WTC11 (cell line): ENCODE data around the gene KLRF2. TPM values are rescaled to one million over a fixed set of nuclear protein-coding genes. Genes with fewer than 3 reads are reported as not detected.

Experiments
- ATAC-seq: fragments of 200-7000 bp; cut with Tn5 transposase; 2 replicates; pipeline ENCODE4 v1.10.0; 2021; ENCODE audit warnings: mild to moderate bottlenecking, moderate library complexity
- CTCF ChIA-PET: fragments of 300-600 bp; sonication (Branson Sonifier 250); formaldehyde crosslinking; loops from one replicate; lab custom pipeline; 2021; ENCODE audit warnings: antibody characterized with exemption; lab: Charles Lee
- POLR2A ChIA-PET: fragments of 350-600 bp; sonication (Branson Sonifier 250); formaldehyde crosslinking; loops from one replicate; lab custom pipeline; 2021; ENCODE audit warnings: antibody characterized with exemption; lab: Charles Lee
- DNase-seq: peaks from one replicate; pipeline ENCODE4 v3.0.0; 2021; ENCODE audit warnings: low spot score
- H3K27ac Mint-ChIP-seq: 2 replicates; pipeline ENCODE4 v1.8.0; 2021; ENCODE audit warnings: mixed read lengths
- H3K27me3 Mint-ChIP-seq: 2 replicates; pipeline ENCODE4 v1.8.0; 2021; ENCODE audit warnings: low read depth, mild to moderate bottlenecking, moderate library complexity, mixed read lengths
- H3K36me3 Mint-ChIP-seq: 2 replicates; pipeline ENCODE4 v1.8.0; 2021; ENCODE audit warnings: mixed read lengths
- H3K4me1 Mint-ChIP-seq: 2 replicates; pipeline ENCODE4 v1.8.0; 2022; ENCODE audit warnings: mixed read lengths
- H3K4me3 Mint-ChIP-seq: 2 replicates; pipeline ENCODE4 v1.8.0; 2021; ENCODE audit warnings: mild to moderate bottlenecking, moderate library complexity, mixed read lengths
- H3K9me3 Mint-ChIP-seq: 2 replicates; pipeline ENCODE4 v1.8.0; 2021; ENCODE audit warnings: mixed read lengths
- ATF1 ChIP-seq: sonication (generic); formaldehyde crosslinking; IDR thresholded peaks from 2 replicates; pipeline ENCODE4 v1.8.1; 2023; ENCODE audit warnings: mild to moderate bottlenecking, moderate library complexity, missing genetic modification reagents
- CBFB ChIP-seq: sonication (generic); formaldehyde crosslinking; IDR thresholded peaks from 2 replicates; pipeline ENCODE4 v1.8.1; 2022; ENCODE audit warnings: mild to moderate bottlenecking, low read depth, missing genetic modification reagents
- CREB1 ChIP-seq: sonication (generic); formaldehyde crosslinking; IDR thresholded peaks from 2 replicates; pipeline ENCODE4 v1.8.0; 2023; ENCODE audit warnings: mild to moderate bottlenecking, missing genetic modification reagents
- CTCF ChIP-seq: fragments of 200-600 bp; IDR thresholded peaks from 2 replicates; pipeline ENCODE4 v1.8.0; 2022; ENCODE audit warnings: antibody characterized with exemption
- E2F1 ChIP-seq: sonication (generic); formaldehyde crosslinking; IDR thresholded peaks from 2 replicates; pipeline ENCODE4 v1.8.0; 2022; ENCODE audit warnings: mild to moderate bottlenecking, missing genetic modification reagents
- E2F4 ChIP-seq: sonication (generic); formaldehyde crosslinking; IDR thresholded peaks from 2 replicates; pipeline ENCODE4 v1.8.1; 2022; ENCODE audit warnings: low read depth, mild to moderate bottlenecking, moderate library complexity, missing genetic modification reagents, borderline replicate concordance
- ETV6 ChIP-seq: sonication (generic); formaldehyde crosslinking; IDR thresholded peaks from 2 replicates; pipeline ENCODE4 v1.8.1; 2022; ENCODE audit warnings: mild to moderate bottlenecking, missing genetic modification reagents
- FOXJ3 ChIP-seq: sonication (generic); formaldehyde crosslinking; IDR thresholded peaks from 2 replicates; pipeline ENCODE4 v1.9.0; 2021; ENCODE audit warnings: missing genetic modification reagents, mild to moderate bottlenecking, borderline replicate concordance
- FOXP1 ChIP-seq: sonication (generic); formaldehyde crosslinking; IDR thresholded peaks from 2 replicates; pipeline ENCODE4 v1.8.0; 2022; ENCODE audit warnings: missing genetic modification reagents, mild to moderate bottlenecking, moderate library complexity, borderline replicate concordance
- HMGA2 ChIP-seq: fragments of 250-450 bp; sonication (Bioruptor Pico); IDR thresholded peaks from 2 replicates; pipeline ENCODE4 v1.4.0; 2021; ENCODE audit warnings: mild to moderate bottlenecking, moderate library complexity
- JAZF1 ChIP-seq: fragments of 250-450 bp; sonication (Bioruptor Pico); IDR thresholded peaks from 2 replicates; pipeline ENCODE4 v1.9.0; 2021; ENCODE audit warnings: moderate library complexity, mild to moderate bottlenecking, inconsistent platforms
- KAT7 ChIP-seq: sonication (generic); formaldehyde crosslinking; IDR thresholded peaks from 2 replicates; pipeline ENCODE4 v1.8.1; 2023; ENCODE audit warnings: missing genetic modification reagents, mild to moderate bottlenecking, borderline replicate concordance
- MLX ChIP-seq: sonication (generic); formaldehyde crosslinking; IDR thresholded peaks from 2 replicates; pipeline ENCODE4 v1.8.1; 2023; ENCODE audit warnings: mild to moderate bottlenecking, missing genetic modification reagents, moderate library complexity
- NFATC4 ChIP-seq: fragments of 250-450 bp; sonication (Bioruptor Pico); IDR thresholded peaks from 2 replicates; pipeline ENCODE4 v1.9.0; 2021; ENCODE audit warnings: mild to moderate bottlenecking
- OVOL2 ChIP-seq: fragments of 250-450 bp; sonication (Bioruptor Pico); IDR thresholded peaks from 2 replicates; pipeline ENCODE4 v1.9.0; 2021; ENCODE audit warnings: mild to moderate bottlenecking, borderline replicate concordance
- SOX15 ChIP-seq: fragments of 250-450 bp; sonication (Bioruptor Pico); IDR thresholded peaks from 2 replicates; pipeline ENCODE4 v1.9.0; 2021; ENCODE audit warnings: mild to moderate bottlenecking
- TEAD4 ChIP-seq: sonication (generic); formaldehyde crosslinking; IDR thresholded peaks from 2 replicates; pipeline ENCODE4 v1.8.0; 2022; ENCODE audit warnings: mild to moderate bottlenecking, missing genetic modification reagents
- TP53 ChIP-seq: sonication (generic); formaldehyde crosslinking; IDR thresholded peaks from 2 replicates; pipeline ENCODE4 v1.8.1; 2023; ENCODE audit warnings: mild to moderate bottlenecking, missing genetic modification reagents
- USF2 ChIP-seq: sonication (generic); formaldehyde crosslinking; IDR thresholded peaks from 2 replicates; pipeline ENCODE4 v1.8.1; 2023; ENCODE audit warnings: mild to moderate bottlenecking, missing genetic modification reagents, moderate library complexity
- ZBTB43 ChIP-seq: sonication (generic); formaldehyde crosslinking; IDR thresholded peaks from 2 replicates; pipeline ENCODE4 v1.8.1; 2023; ENCODE audit warnings: mild to moderate bottlenecking, missing genetic modification reagents
- ZNF121 ChIP-seq: sonication (generic); formaldehyde crosslinking; IDR thresholded peaks from 2 replicates; pipeline ENCODE4 v1.8.0; 2023; ENCODE audit warnings: missing genetic modification reagents
- ZNF138 ChIP-seq: sonication (generic); formaldehyde crosslinking; conservative IDR thresholded peaks from 2 replicates; pipeline ENCODE4 v1.8.1; 2022; ENCODE audit warnings: mild to moderate bottlenecking, moderate library complexity, missing genetic modification reagents
- ZNF232 ChIP-seq: sonication (generic); formaldehyde crosslinking; IDR thresholded peaks from 2 replicates; pipeline ENCODE4 v1.8.0; 2022; ENCODE audit warnings: mild to moderate bottlenecking, missing genetic modification reagents
- ZNF263 ChIP-seq: sonication (generic); formaldehyde crosslinking; IDR thresholded peaks from 2 replicates; pipeline ENCODE4 v1.8.1; 2022; ENCODE audit warnings: low read depth, mild to moderate bottlenecking, moderate library complexity, missing genetic modification reagents
- ZNF423 ChIP-seq: fragments of 250-450 bp; sonication (Bioruptor Pico); IDR thresholded peaks from 2 replicates; pipeline ENCODE4 v2.1.2; 2022; ENCODE audit warnings: mild to moderate bottlenecking, moderate library complexity
- ZNF671 ChIP-seq: fragments of 250-450 bp; sonication (Bioruptor Pico); IDR thresholded peaks from 2 replicates; pipeline ENCODE4 v1.8.0; 2021; ENCODE audit warnings: mild to moderate bottlenecking
- total RNA-seq: library from RNA; stranded (reverse); gene quantifications from 3 replicates; pipeline ENCODE4 v1.2.3, GENCODE V29; 2021

KLRF2 gene
- total RNA-seq, 1 experiment from 2014 or later, result not detected

GRCh38 chr12:9928607-9929006 lies 47.3 kb downstream of the KLRF2 start:
- H3K4me1 Mint-ChIP-seq, result peaks cover 2% of the 10 kb centered on the region; the same call in 1 of the 2 replicates
- H3K27ac Mint-ChIP-seq, result no peak overlapping the region
- no peaks in the 10 kb centered on the region for H3K36me3 Mint-ChIP-seq
- CTCF ChIA-PET, result interaction anchor here (2.8 kb wide), 1 partner anchor 115 kb away, joined by 16 read pairs; no protein-coding TSS in a partner anchor
- ATAC-seq, result no peak
- H3K9me3 Mint-ChIP-seq, result no peaks in the 10 kb centered on the region
- POLR2A ChIA-PET, result no interaction called here
- no peak overlapping the region for H3K4me3 Mint-ChIP-seq
- TF ChIP-seq ZNF263 (no peak), MLX (CRISPR knock-in tag) (no peak), TP53 (CRISPR knock-in tag) (no peak), JAZF1 (no peak), FOXP1 (no peak), FOXJ3 (CRISPR knock-in tag) (no peak), ZNF671 (CRISPR knock-in tag) (no peak), CBFB (CRISPR knock-in tag) (no peak), CREB1 (no peak), SOX15 (CRISPR knock-in tag) (no peak), NFATC4 (CRISPR knock-in tag) (no peak), KAT7 (no peak), ZNF232 (CRISPR knock-in tag) (no peak), OVOL2 (no peak)
- no peak for DNase-seq
- no peaks in the 10 kb centered on the region; the same call in 1 of the 2 replicates for H3K27me3 Mint-ChIP-seq

- Mint-ChIP-seq H3K4me1 (no peaks in the 10 kb centered on the region), H3K9me3 (no peaks in the 10 kb centered on the region), H3K36me3 (no peaks in the 10 kb centered on the region), H3K27me3 (no peaks in the 10 kb centered on the region; the same call in 1 of the 2 replicates), H3K27ac (no peak overlapping the region), H3K4me3 (no peak overlapping the region)
- no peak for TF ChIP-seq ZBTB43 (CRISPR knock-in tag)
- TF ChIP-seq ETV6, result no peak
- TF ChIP-seq NFATC4 (CRISPR knock-in tag), result no peak
- TF ChIP-seq USF2 (CRISPR knock-in tag), result no peak
- TF ChIP-seq ZNF232 (CRISPR knock-in tag), result no peak
- no peak for TF ChIP-seq E2F1
- TF ChIP-seq TEAD4, result no peak
- TF ChIP-seq ZNF121, result no peak
- ATAC-seq (no peak), DNase-seq (no peak)
- ChIA-PET CTCF (interaction anchor here (1.1 to 1.7 kb wide), 4 partner anchors 9 to 188 kb away, joined by 3 to 8 read pairs (median 3); no protein-coding TSS in a partner anchor), POLR2A (no interaction called here)
These were observed 50.0 kb downstream of the KLRF2 start for GRCh38 chr12:9931245-9931644.

- no peak within 1 kb of the TSS for H3K4me3 Mint-ChIP-seq
- H3K4me1 Mint-ChIP-seq, result no peaks in the 10 kb centered on the region
- CTCF ChIA-PET, result interaction anchor here (1.1 to 1.7 kb wide), 3 partner anchors 8 to 189 kb away, joined by 3 to 8 read pairs (median 3); no protein-coding TSS in a partner anchor
- POLR2A ChIA-PET, result no interaction called here
- no peaks in the 10 kb centered on the region; the same call in 1 of the 2 replicates for H3K27me3 Mint-ChIP-seq
- DNase-seq, result no peak
- no peak for ATAC-seq
- no peak within 1 kb of the TSS for H3K27ac Mint-ChIP-seq
- no peak for TF ChIP-seq SOX15 (CRISPR knock-in tag)
- no peak for TF ChIP-seq ZNF138 (CRISPR knock-in tag)
- TF ChIP-seq CTCF, result no peak
- TF ChIP-seq ZNF423 (CRISPR knock-in tag), result no peak
- TF ChIP-seq ZNF671 (CRISPR knock-in tag), result no peak
- no peak for TF ChIP-seq E2F4 (CRISPR knock-in tag)
- TF ChIP-seq ATF1, result no peak
- TF ChIP-seq HMGA2 (CRISPR knock-in tag), result no peak
- TF ChIP-seq ZBTB43 (CRISPR knock-in tag), result no peak
- no peaks in the 10 kb centered on the region for H3K36me3 Mint-ChIP-seq
- H3K9me3 Mint-ChIP-seq, result no peaks in the 10 kb centered on the region
These were observed 51.0 kb downstream of the KLRF2 start, which contains the start of gene CLEC2A for GRCh38 chr12:9932270-9932669. CLEC2A (minus strand) TSS chr12:9932370; CDS start chr12:9932329, 41 bp downstream.
